ENCODE data around the gene KCNIP4. TPM values are rescaled to one million over a fixed set of nuclear protein-coding genes. Genes with fewer than 3 reads are reported as not detected.

The KCNIP4 gene
- total and polyA plus RNA-seq, 4 donors: 12.5 to 74.2 (median 54.5) TPM

GRCh38 chr4:21835712-21836111, 112.9 kb downstream of the KCNIP4 start:
- Histone ChIP-seq H3K4me1 (ENCODE audit: control insufficient read depth, insufficient read depth, low read length) (no peaks in the 10 kb centered on the region), H3K27ac (ENCODE audit: low read depth, low read length) (no peak overlapping the region), H3K36me3 (ENCODE audit: control insufficient read depth, insufficient read depth, low read length) (no peaks in the 10 kb centered on the region), H3K27me3 (ENCODE audit: control insufficient read depth, insufficient read depth, low read length) (no peaks in the 10 kb centered on the region), H3K9me3 (ENCODE audit: control insufficient read depth, insufficient read depth, low read length) (peaks cover 1% of the 10 kb centered on the region), H3K4me3 (ENCODE audit: low read depth, low read length) (no peak overlapping the region)
- DNase-seq (ENCODE audit: low read depth in 4 of 6, low spot score in 6 of 6): no peak

- Histone ChIP-seq H3K27me3 (ENCODE audit: control insufficient read depth, insufficient read depth, low read length) (no peaks in the 10 kb centered on the region), H3K9me3 (ENCODE audit: control insufficient read depth, insufficient read depth, low read length) (peaks cover 1% of the 10 kb centered on the region), H3K27ac (ENCODE audit: low read depth, low read length) (no peak overlapping the region), H3K4me1 (ENCODE audit: control insufficient read depth, insufficient read depth, low read length) (no peaks in the 10 kb centered on the region), H3K4me3 (ENCODE audit: low read depth, low read length) (no peak overlapping the region), H3K36me3 (ENCODE audit: control insufficient read depth, insufficient read depth, low read length) (no peaks in the 10 kb centered on the region)
- no peak for DNase-seq (ENCODE audit: low read depth in 4 of 6, low spot score in 6 of 6)
- 90% methylated on average over 5 of the region's 5 CpGs for WGBS (ENCODE audit: insufficient coverage)
Measured at GRCh38 chr4:21830272-21830671, 118.3 kb downstream of the KCNIP4 start.

- H3K9me3 ChIP-seq (ENCODE audit: control insufficient read depth, insufficient read depth, low read length): peaks cover 1% of the 10 kb centered on the region
- no peak overlapping the region for H3K27ac ChIP-seq (ENCODE audit: low read depth, low read length)
- no peaks in the 10 kb centered on the region for H3K4me1 ChIP-seq (ENCODE audit: control insufficient read depth, insufficient read depth, low read length)
- H3K4me3 ChIP-seq (ENCODE audit: low read depth, low read length): no peak overlapping the region
- no peaks in the 10 kb centered on the region for H3K27me3 ChIP-seq (ENCODE audit: control insufficient read depth, insufficient read depth, low read length)
- no peaks in the 10 kb centered on the region for H3K36me3 ChIP-seq (ENCODE audit: control insufficient read depth, insufficient read depth, low read length)
- no CpG with 5 or more reads among the region's 3 CpGs for WGBS (ENCODE audit: insufficient coverage)
- DNase-seq (ENCODE audit: low read depth in 4 of 6, low spot score in 6 of 6): no peak
Measured at GRCh38 chr4:21827575-21827974, 121.0 kb downstream of the KCNIP4 start.

GRCh38 chr4:21826071-21826470, 122.5 kb downstream of the KCNIP4 start:
- H3K36me3 ChIP-seq (ENCODE audit: control insufficient read depth, insufficient read depth, low read length): no peaks in the 10 kb centered on the region
- H3K4me3 ChIP-seq (ENCODE audit: low read depth, low read length): no peak overlapping the region
- 100% methylated on average over 1 of the region's 4 CpGs for WGBS (ENCODE audit: insufficient coverage)
- no peak for DNase-seq (ENCODE audit: low read depth in 4 of 6, low spot score in 6 of 6)
- H3K9me3 ChIP-seq (ENCODE audit: control insufficient read depth, insufficient read depth, low read length): no peaks in the 10 kb centered on the region
- H3K4me1 ChIP-seq (ENCODE audit: control insufficient read depth, insufficient read depth, low read length): no peaks in the 10 kb centered on the region
- no peaks in the 10 kb centered on the region for H3K27me3 ChIP-seq (ENCODE audit: control insufficient read depth, insufficient read depth, low read length)
- no peak overlapping the region for H3K27ac ChIP-seq (ENCODE audit: low read depth, low read length)

- H3K9me3 ChIP-seq (ENCODE audit: control insufficient read depth, insufficient read depth, low read length): no peaks in the 10 kb centered on the region
- no peaks in the 10 kb centered on the region for H3K4me1 ChIP-seq (ENCODE audit: control insufficient read depth, insufficient read depth, low read length)
- H3K27ac ChIP-seq (ENCODE audit: low read depth, low read length): no peak overlapping the region
- no peaks in the 10 kb centered on the region for H3K27me3 ChIP-seq (ENCODE audit: control insufficient read depth, insufficient read depth, low read length)
- no CpG with 5 or more reads among the region's 1 CpG for WGBS (ENCODE audit: insufficient coverage)
- no peaks in the 10 kb centered on the region for H3K36me3 ChIP-seq (ENCODE audit: control insufficient read depth, insufficient read depth, low read length)
- no peak overlapping the region for H3K4me3 ChIP-seq (ENCODE audit: low read depth, low read length)
- peak in 4 of 6 donors; percentile 7 to 72 (median 18) for DNase-seq (ENCODE audit: low read depth in 4 of 6, low spot score in 6 of 6)
Measured at GRCh38 chr4:21819086-21819485, 129.5 kb downstream of the KCNIP4 start.

GRCh38 chr4:21815651-21816377, 132.8 kb downstream of the KCNIP4 start:
- Histone ChIP-seq H3K36me3 (ENCODE audit: control insufficient read depth, insufficient read depth, low read length) (no peaks in the 10 kb centered on the region), H3K4me1 (ENCODE audit: control insufficient read depth, insufficient read depth, low read length) (no peaks in the 10 kb centered on the region), H3K27ac (ENCODE audit: low read depth, low read length) (no peak overlapping the region), H3K9me3 (ENCODE audit: control insufficient read depth, insufficient read depth, low read length) (no peaks in the 10 kb centered on the region), H3K4me3 (ENCODE audit: low read depth, low read length) (no peak overlapping the region), H3K27me3 (ENCODE audit: control insufficient read depth, insufficient read depth, low read length) (no peaks in the 10 kb centered on the region)
- peak in 1 of 6 donors; percentile 29 for DNase-seq (ENCODE audit: low read depth in 4 of 6, low spot score in 6 of 6)

- Histone ChIP-seq H3K27ac (ENCODE audit: low read depth, low read length) (no peak overlapping the region), H3K27me3 (ENCODE audit: control insufficient read depth, insufficient read depth, low read length) (no peaks in the 10 kb centered on the region), H3K36me3 (ENCODE audit: control insufficient read depth, insufficient read depth, low read length) (no peaks in the 10 kb centered on the region), H3K4me3 (ENCODE audit: low read depth, low read length) (no peak overlapping the region), H3K9me3 (ENCODE audit: control insufficient read depth, insufficient read depth, low read length) (no peaks in the 10 kb centered on the region), H3K4me1 (ENCODE audit: control insufficient read depth, insufficient read depth, low read length) (no peaks in the 10 kb centered on the region)
- no CpG with 5 or more reads among the region's 1 CpG for WGBS (ENCODE audit: insufficient coverage)
- no peak for DNase-seq (ENCODE audit: low read depth in 4 of 6, low spot score in 6 of 6)
Measured at GRCh38 chr4:21811565-21811964, 137.0 kb downstream of the KCNIP4 start.

- no peaks in the 10 kb centered on the region for H3K9me3 ChIP-seq (ENCODE audit: control insufficient read depth, insufficient read depth, low read length)
- whole genome bisulfite sequencing (ENCODE audit: insufficient coverage): 90% methylated on average over 2 of the region's 3 CpGs
- no peaks in the 10 kb centered on the region for H3K36me3 ChIP-seq (ENCODE audit: control insufficient read depth, insufficient read depth, low read length)
- H3K4me3 ChIP-seq (ENCODE audit: low read depth, low read length): no peak overlapping the region
- no peaks in the 10 kb centered on the region for H3K27me3 ChIP-seq (ENCODE audit: control insufficient read depth, insufficient read depth, low read length)
- H3K27ac ChIP-seq (ENCODE audit: low read depth, low read length): no peak overlapping the region
- no peak for DNase-seq (ENCODE audit: low read depth in 4 of 6, low spot score in 6 of 6)
- no peaks in the 10 kb centered on the region for H3K4me1 ChIP-seq (ENCODE audit: control insufficient read depth, insufficient read depth, low read length)
Measured at GRCh38 chr4:21806991-21807390, 141.6 kb downstream of the KCNIP4 start.

- Histone ChIP-seq H3K27me3 (ENCODE audit: control insufficient read depth, insufficient read depth, low read length) (no peaks in the 10 kb centered on the region), H3K9me3 (ENCODE audit: control insufficient read depth, insufficient read depth, low read length) (no peaks in the 10 kb centered on the region), H3K27ac (ENCODE audit: low read depth, low read length) (no peak overlapping the region), H3K4me3 (ENCODE audit: low read depth, low read length) (no peak overlapping the region), H3K4me1 (ENCODE audit: control insufficient read depth, insufficient read depth, low read length) (no peaks in the 10 kb centered on the region), H3K36me3 (ENCODE audit: control insufficient read depth, insufficient read depth, low read length) (no peaks in the 10 kb centered on the region)
- WGBS (ENCODE audit: insufficient coverage): no CpG with 5 or more reads among the region's 1 CpG
- no peak for DNase-seq (ENCODE audit: low read depth in 4 of 6, low spot score in 6 of 6)
Measured at GRCh38 chr4:21802406-21802805, 146.2 kb downstream of the KCNIP4 start.

GRCh38 chr4:21801661-21802385, 146.7 kb downstream of the KCNIP4 start:
- Histone ChIP-seq H3K9me3 (ENCODE audit: control insufficient read depth, insufficient read depth, low read length) (no peaks in the 10 kb centered on the region), H3K27me3 (ENCODE audit: control insufficient read depth, insufficient read depth, low read length) (no peaks in the 10 kb centered on the region), H3K36me3 (ENCODE audit: control insufficient read depth, insufficient read depth, low read length) (no peaks in the 10 kb centered on the region), H3K27ac (ENCODE audit: low read depth, low read length) (no peak overlapping the region), H3K4me3 (ENCODE audit: low read depth, low read length) (no peak overlapping the region), H3K4me1 (ENCODE audit: control insufficient read depth, insufficient read depth, low read length) (no peaks in the 10 kb centered on the region)
- no peak for DNase-seq (ENCODE audit: low read depth in 4 of 6, low spot score in 6 of 6)
- whole genome bisulfite sequencing (ENCODE audit: insufficient coverage): 86% methylated on average over 1 of the region's 5 CpGs

Measured in spinal cord (tissue), 10 donors.